Raji (cell line): ENCODE results near the gene LCTL.

Source experiments
- POLR2A ChIP-seq: IDR thresholded peaks from 2 replicates; pipeline ENCODE4 v1.6.1; 2011; ENCODE audit warnings: low read depth, low read length, control low read depth; ENCODE audit not compliant: insufficient read depth

Gene LCTL

DNA sequence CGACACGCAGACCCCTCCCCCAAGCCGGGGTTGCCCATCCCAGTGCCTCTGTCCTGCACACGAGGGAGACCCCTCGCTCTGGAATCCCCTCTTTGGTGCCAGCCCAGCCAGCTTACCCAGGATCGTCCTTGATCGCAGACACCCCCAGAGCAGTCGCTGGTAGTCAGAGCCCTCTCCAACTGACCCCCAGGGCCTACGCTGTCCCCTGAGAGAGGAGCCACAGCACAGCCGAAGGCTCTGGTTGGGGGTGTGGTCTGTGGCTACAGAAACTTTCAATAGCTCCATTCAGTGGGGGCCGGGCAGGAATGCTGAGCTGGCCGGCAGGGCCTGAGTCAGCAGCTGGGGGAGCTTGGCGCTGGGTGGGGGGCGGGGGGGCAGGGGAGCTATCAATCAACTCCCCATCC, at the start of gene LCTL:
TSS of gene LCTL (minus strand) at position 258 of the 404 bp plus-strand sequence. CDS start 633 bp downstream, outside the sequence.
- no peak for TF ChIP-seq POLR2A

DNA sequence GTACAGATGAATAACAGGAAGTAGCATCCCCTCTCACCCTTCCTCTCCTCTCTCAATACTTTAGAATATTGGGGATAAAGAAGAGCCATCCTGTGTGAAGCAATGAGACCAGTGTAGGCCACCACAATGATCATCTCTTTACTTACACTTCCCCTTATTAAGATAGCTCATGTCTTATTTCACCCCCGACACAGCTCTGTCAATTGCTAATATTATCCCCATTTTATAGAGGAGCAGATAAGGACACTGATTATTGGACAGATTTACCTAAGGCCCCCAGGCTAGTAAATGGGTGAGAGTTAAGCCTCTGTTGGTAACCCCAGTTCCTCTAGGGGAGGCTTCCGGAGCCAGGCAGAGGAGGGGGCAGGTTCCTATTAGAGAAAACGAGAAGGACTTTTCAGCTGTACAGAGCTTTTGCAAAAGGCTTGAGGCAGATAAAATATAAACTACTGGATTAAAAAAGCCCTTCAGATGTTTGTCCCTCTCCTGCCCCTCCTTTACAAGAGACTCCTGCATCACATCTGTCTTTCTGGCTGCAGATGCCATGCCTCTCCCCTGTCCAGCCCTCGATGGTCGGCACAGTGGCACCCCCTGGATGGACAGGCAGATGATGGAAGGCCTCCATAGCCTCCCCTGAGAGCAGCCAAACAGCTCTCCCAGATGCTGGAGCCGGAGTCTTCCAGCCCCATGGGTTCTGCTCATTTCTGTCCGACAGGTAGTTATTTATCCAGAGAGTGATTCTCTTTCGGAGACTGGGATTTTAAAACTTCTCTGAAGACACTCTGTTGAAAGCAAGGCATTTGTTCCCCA, 49.4 kb upstream of the LCTL start:
- no peak for TF ChIP-seq POLR2A

GRCh38 chr15:66614456-66614855, 48.7 kb upstream of the LCTL start:
- no peak for TF ChIP-seq POLR2A

- no peak for TF ChIP-seq POLR2A
Measured at GRCh38 chr15:66613743-66614142, 47.9 kb upstream of the LCTL start.

DNA sequence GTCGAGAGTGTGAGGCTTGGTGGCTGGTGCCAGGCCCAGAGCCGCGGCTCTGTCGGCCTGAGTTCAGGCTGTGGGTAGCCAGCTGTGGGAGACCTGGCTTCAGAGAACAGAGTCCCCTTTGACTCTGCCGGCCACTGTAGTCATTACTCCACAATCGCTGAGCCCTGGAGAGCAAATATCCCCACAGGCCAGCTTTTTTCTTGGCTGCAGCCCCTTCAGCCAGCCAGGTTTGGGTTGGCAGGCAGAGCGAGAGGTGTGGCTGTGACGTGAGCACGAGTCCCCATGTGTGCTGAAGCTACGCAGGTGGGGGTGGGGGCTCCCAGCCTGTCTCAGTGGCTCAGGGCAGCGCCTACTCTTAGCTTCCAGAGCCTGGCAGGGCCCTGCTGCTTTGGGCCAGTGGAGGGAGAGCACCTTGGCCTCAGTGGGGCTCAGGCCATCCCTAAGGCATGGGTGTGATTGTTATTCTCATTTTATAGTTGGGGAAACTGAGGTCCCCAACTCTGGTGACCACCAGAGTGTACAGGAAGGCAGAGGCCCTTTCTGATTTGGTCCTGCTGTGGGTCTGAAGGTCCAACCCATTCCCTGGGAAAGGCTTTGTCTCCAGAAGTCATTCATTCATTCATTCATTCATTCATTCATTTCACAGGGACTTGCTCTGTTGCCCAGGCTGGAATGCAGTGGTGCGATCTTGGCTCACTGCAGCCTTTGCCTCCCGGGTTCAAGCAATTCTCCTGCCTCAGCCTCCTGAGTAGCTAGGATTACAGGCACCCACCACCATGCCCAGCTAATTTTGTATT, 45.7 kb upstream of the LCTL start:
- no peak for TF ChIP-seq POLR2A

DNA sequence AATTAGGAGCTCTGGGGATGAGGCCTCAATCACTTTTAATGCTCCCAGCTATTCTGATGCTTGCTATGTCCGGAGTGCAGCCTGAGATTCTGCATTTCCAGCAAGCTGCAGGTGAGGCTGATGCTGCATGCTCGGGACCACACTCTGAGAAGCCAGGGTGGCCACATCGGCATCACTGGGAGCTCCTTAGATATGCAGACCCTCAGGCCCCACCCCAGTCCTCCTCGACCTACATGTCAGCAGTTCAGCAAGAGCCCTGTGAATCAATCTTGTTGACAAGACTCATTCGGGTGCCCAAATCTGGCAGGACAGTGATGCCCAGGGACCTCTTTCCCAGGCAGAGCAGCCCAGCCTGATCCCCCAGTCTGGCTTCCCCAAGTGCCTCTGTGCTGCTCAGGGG, 44.1 kb upstream of the LCTL start:
- no peak for TF ChIP-seq POLR2A

DNA sequence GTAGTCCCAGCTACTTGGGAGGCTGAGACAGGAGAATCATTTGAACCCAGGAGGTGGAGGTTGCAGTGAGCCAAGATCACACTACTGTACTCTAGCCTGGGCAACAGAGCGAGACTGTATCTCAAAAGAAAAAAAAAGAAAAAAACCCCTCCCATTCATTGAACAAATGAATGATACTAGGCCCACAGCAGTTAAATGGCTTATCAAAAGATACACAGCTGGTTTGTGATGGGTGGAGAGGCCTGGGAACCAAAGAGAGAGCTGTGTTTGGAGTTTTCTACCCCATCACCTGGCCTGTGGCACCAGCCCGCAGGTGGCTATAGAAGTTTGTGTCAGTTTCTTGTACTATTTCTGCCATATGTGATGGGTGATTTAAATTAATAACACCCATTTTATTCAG, 43.1 kb upstream of the LCTL start:
- TF ChIP-seq POLR2A, result no peak

DNA sequence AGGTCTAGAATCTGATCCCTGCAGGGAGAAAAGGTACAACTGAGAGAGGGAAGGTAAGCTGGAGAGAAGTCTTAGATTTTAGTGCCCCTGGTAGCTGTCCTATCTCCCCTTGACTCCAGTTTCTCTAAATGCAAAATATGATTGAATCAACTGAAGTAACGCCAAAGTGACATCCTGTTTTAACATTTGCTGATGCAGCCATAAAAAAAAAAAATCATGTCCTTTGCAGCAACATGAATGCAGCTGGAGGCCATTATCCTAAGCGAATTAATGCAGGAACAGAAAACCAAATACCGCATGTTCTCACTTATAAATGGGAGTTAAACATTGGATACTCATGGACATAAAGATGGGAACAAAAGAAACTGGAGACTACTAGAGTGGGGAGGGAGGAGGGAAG, 42.4 kb upstream of the LCTL start:
- no peak for TF ChIP-seq POLR2A

DNA sequence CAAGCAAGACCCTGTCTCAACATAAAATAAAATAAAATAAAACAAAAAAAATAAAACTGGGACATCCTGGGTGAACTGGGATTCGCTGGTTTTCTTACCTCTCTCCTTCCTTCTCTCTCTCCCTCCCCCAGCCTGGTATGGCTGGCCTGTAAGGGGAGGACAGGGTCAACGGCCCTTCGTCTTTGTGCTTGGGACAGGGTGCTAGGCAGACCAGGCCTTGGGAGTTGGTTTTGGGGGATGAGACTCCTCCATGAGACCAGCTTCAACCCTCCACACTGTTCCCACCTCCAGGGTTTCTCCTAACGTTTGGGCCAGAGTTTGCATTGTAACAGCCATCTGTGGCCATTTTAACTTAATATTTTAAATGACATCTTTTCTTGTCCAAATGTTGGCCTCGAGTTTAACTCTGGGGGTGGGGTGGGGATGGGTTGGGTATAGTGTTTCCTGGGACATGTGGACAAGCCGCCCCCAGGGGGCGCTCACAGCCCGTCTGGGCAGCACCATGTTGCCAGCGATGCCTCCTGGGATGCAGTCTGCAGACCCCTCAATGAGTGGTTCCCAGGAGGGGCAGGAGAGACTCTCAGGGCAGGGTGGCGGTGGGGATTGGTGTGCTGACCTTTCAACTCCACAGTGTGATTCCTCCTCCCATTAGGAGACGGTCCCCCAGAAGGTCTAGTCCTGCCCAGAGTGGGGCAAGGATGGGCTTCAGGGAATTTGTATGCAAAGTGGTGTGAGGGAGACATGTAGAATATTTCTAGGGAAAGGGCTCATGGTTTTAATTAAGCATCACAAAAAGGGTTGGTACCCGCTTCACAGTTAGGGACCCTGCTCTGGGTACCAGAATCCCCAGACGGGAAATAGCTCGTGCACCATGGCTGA, 37.7 kb upstream of the LCTL start:
- no peak for TF ChIP-seq POLR2A

DNA sequence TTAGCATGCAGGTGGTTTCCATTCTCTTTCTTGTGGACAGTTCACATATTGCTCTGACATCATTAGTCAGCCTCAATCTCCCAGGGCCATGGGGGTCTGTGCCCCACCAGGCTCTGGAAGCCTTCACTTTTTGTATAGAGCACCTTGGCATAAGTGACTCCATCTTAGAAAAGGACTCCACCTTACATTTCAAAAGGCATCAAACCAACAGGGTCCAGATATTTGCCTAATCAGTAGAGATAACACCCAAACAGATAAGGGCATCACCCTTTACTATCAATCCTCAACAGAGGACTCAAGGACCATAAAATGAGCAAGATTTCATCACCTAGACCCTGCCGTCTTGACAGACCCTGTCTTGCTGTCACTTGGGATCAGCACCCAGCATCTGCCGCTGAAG, 35.7 kb upstream of the LCTL start:
- no peak for TF ChIP-seq POLR2A

DNA sequence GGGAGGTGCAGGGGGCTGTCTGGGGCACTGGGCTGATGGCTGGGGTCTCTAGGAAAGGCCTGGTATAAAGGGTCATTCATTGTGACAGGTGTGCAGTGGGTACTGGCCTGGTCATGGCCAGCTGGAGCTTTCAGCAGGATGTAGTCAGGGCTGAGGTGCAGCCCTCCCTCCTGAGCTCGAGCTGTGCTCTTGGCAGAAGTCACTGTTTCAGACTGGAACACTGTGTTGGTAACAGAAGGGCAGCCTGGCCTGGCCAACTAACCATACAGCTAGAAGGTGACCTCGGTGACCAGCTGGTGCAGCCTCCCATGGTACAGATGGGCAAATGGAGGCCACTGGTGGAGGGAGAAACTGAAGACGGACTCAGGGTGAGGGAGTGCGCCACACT, 34.4 kb upstream of the LCTL start:
- no peak for TF ChIP-seq POLR2A

- no peak for TF ChIP-seq POLR2A
Measured at GRCh38 chr15:66599536-66600239, 33.9 kb upstream of the LCTL start.

DNA sequence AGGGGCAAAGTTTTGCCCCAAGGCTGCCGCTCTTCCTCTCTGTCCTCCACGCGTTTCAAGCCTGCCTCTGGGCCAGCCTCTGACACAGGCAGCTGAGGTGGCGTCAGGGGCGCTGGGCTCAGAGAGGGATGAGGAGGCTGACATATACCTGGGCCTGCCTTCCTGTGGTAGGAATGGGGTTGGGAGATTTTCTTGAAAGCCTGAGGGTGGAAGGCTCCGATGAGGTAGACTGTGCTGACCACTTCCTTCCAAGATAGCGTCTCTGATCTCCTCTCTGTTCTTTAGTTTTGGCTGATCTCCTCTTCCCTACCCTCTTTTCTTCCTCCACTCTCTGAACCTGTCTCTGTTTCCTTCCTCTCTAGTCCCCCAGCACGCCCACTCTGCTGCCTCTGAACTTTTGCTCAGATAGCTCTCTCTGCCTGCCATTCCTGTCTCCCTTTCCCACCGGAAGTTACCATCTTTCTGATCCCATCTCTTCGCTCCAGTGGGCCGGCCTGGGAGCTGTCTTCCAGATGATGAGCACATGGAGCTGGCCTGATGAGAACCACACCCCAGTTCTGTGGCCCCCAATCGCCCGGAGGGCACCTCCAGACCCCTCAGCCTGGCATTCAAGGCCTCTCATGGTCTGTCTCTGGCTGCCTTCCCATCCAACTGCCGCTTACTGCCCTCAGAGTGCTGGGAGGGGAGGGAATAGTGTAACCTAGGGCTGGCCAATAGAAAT, 32.5 kb upstream of the LCTL start:
- no peak for TF ChIP-seq POLR2A

GRCh38 chr15:66595931-66596545, 30.2 kb upstream of the LCTL start:
- no peak for TF ChIP-seq POLR2A

- no peak for TF ChIP-seq POLR2A
Measured at GRCh38 chr15:66595332-66595731, 29.5 kb upstream of the LCTL start.
